GM20431 (cell line): ENCODE results near the gene SLC16A10.

Experiments
- in situ Hi-C: fragments of 300-500 bp; cut with MseI, MboI; formaldehyde crosslinking; loops from one replicate; pipeline ENCODE4 v1.15.0; 2020; ENCODE audit warnings: low sequenced_read_pairs; ENCODE audit not compliant: unreplicated experiment

Gene SLC16A10, protein sequence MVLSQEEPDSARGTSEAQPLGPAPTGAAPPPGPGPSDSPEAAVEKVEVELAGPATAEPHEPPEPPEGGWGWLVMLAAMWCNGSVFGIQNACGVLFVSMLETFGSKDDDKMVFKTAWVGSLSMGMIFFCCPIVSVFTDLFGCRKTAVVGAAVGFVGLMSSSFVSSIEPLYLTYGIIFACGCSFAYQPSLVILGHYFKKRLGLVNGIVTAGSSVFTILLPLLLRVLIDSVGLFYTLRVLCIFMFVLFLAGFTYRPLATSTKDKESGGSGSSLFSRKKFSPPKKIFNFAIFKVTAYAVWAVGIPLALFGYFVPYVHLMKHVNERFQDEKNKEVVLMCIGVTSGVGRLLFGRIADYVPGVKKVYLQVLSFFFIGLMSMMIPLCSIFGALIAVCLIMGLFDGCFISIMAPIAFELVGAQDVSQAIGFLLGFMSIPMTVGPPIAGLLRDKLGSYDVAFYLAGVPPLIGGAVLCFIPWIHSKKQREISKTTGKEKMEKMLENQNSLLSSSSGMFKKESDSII

DNA sequence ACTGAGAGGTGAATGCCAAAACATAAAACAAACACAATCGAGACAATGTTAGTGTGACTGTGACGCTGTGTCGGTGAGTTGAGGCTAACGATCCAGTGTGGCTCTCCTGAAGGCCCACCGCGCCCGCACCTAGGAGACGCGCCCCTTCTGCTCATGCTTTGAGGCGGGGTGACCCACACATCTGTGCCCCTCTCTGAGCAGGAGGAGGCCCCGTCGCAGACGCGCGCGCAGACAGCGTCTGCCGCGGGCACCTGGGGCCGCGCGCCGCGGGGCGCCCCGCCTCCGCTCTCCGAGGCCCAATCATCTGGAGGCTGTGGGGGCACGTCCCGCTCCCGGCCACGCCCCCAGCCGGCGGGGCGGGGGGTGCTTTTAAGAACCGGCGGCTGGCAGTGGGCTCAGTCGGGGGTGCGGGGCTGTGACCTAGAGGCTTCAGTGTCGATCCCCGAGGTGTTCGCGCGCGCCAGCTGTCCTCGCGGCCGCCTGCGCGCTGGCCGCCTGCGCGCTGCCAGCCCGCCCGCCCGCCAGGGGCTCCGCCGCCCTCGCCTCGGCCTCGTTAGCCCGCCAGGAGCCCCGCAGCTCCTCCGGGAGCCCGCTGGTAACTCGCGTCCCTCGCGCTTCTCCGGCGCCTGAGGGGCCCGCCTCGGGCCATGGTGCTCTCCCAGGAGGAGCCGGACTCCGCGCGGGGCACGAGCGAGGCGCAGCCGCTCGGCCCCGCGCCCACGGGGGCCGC, at the start of gene SLC16A10:
SLC16A10 (plus strand) TSS at position 398 of the 730 bp plus-strand sequence; CDS start at position 648, 250 bp downstream.
- in situ Hi-C loops = no loop called here

DNA sequence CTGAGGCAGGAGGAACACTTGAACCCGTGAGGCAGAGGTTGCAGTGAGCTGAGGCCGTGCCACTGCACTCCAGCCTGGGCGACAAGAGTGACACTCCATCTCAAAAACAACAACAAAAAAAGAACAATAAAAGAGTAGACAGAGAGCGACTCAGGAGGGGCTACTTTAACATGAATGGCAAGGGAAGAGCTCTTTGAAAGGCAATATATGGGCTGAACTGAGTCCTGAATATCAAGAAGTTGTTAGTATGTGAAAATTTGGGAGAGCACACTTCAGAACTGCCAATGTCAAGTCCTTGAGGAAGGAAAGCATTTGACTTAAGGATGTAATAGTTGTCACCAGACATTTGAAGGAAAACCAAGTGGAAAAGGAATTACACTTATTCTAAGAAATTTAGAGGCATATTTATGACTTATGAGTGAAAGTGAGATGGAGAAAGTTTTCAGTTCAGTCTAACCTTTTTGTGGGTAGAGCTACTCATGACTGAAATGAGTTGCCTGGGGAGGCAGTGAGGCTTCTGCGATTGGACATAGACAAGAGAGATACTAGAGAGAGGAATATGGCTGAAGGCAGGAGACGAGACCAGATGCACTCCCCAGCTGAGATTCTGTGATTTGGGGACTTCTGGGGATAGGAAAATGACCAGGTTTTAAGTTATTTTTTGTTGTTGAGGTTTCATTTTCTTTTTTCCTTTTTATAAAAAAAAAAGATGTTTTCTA, 48.6 kb upstream of the SLC16A10 start:
- in situ Hi-C loops = no loop called here

DNA sequence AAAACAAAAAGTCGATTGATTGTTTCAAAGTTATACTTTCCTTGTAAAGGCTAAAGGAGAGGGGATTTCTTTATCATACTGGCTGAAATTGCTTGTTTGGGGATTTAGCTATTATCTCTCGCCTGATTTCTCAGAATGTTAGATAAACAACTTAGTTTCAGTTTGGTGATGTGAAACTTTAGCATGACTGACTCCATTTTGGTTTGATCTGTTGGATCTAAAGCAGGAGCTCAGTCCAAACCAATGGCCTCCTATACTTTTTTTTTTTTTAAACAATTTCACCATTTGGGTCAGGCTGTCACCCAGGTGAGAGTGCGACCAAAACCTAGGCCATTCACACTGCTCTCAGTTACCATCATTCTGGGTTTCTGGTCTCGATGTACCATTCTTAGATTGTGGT, 45.4 kb upstream of the SLC16A10 start:
- in situ Hi-C loops = no loop called here

DNA sequence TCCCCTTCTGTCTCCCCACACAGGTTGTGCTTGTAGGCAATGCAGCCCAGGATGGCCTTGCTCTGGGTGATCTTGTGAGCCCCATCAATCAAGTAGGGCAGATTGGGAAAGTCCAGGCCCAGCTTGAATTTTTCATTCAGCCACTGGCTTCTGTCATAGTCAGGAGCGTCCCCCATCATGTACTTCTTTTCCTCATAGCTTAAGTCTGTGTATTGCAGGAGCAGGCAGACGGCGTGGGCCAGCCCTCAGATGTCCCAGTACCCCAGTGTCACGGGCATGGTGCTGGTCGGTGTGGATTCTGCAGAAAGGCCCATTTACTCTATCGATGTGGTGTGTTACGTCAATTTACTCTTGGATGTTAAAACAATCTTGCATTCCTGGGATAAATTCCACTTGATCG, 40.1 kb upstream of the SLC16A10 start:
- in situ Hi-C loops = no loop called here

DNA sequence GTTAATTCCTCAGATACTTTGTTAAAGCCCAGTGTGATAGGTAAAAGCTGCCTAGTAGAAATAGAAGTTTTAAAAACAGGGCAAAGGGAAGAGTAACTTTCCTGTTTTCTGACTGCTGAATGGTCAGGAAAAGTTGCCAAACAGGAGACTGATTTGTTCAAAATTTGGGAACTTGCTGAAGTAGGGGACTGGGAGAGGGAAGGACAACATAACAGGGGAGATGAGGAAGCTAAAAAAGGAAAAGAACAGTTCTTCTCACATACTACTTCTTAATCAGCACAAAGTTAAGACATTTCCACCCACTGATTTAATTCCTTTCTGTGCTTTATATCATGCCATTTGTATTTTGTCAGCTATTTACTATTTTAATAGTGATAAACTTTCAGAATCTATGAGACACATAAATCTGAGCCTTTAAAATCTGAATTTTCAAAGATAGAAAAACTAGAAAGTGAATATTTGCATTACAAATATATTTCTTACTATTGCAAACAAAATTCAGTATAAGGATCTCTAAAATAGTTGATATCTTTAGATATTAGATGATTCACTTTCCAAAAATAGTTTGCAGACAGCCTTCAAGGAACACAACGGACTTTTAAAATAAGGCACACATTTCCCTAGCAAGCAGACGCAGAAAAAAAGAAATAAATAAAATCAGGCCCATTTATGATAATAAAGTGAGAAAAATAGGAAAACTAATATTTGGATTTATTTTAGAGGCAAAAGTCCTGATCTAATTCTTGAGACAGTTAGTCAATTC, 36.9 kb upstream of the SLC16A10 start:
- in situ Hi-C loops = loop anchor here (25.0 kb wide), 1 partner anchor 162 kb away; no protein-coding TSS in a partner anchor

DNA sequence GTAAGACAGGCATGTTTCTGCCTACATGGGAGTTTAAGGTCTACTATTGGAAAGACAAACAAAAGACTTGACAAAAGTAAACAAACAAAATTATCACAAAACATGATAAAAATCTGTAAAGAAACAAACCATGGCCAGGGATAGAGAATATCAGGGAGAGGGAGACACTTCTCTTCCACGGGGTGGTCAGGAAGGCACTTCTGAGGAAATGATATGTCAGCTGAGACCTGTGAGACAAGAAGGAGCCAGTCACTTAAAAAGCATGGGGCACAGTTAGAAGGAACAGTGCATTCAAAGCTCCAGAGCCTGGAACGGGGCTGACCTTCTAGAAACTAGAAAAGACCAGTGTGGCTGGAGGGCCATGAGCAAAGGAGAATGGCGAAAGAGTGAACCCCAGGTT, 35.1 kb upstream of the SLC16A10 start:
- in situ Hi-C loops = loop anchor here (25.0 kb wide), 1 partner anchor 160 kb away; no protein-coding TSS in a partner anchor

DNA sequence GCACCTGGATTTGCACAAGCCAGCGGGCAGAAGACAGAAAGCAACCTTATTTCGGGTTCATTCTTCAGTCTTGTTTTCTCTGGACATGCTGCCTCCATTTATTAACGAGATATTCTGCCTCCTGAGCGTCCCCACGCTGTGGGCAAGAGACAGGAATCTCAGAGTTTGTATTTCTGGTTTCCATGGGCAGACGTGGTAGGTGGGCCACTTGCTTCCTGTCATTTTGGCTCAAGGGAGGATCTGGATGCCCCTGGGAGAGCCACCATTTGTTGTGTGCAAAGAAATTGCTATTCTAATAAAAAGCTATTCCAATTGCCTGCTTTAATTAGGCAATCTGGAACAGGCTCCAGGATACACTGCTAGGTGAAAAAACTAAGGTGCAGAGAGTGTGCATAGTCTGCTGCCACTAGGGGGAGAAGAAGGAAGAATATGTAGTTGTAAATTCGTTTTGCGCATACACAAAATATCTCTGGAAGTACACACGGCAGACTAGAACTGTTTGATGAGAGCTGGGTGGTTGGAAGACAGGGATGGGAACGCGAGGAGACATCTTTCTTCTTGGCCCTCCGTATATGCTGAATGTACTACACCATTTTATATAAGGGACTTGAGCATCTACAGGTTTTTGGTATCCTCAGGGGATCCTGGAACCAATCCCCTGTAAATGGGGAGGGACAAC, 30.1 kb upstream of the SLC16A10 start:
- in situ Hi-C loops = loop anchor here (25.0 kb wide), 1 partner anchor 155 kb away; no protein-coding TSS in a partner anchor

DNA sequence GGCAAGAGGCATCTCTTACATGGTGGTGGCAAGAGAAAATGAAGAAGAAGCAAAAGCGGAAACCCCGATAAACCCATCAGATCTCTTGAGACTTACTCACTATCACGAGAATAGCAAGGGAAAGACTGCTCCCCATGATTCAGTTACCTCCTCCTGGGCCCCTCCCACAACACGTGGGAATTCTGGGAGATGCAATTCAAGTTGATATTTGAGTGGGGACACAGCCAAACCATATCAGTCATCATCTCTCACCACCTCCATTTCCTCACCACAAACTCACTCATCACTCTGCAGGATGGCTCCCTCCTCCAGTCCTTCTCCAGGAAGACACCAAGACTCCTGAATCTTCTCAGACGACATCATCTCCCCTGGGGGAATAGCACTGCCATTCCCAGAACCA, 25.8 kb upstream of the SLC16A10 start:
- in situ Hi-C loops = loop anchor here (25.0 kb wide), 1 partner anchor 151 kb away; no protein-coding TSS in a partner anchor

DNA sequence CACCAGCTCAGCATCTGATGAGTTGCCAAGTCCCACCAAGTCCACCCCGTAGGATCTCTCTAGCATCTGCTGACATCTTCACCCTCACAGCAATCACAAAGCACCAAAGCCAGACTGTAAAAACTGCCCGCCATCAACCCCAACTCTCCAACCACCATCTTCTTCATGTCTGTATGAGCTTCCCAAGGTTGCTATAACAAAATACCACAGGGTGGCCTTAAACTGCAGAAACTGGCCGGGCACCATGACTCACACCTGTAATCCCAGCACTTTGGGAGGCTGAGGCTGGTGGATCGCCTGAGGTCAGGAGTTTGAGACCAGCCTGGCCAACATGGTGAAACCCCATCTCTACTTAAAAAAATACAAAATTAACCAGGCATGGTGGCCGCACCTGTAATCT, 25.3 kb upstream of the SLC16A10 start:
- in situ Hi-C loops = loop anchor here (25.0 kb wide), 1 partner anchor 150 kb away; no protein-coding TSS in a partner anchor

DNA sequence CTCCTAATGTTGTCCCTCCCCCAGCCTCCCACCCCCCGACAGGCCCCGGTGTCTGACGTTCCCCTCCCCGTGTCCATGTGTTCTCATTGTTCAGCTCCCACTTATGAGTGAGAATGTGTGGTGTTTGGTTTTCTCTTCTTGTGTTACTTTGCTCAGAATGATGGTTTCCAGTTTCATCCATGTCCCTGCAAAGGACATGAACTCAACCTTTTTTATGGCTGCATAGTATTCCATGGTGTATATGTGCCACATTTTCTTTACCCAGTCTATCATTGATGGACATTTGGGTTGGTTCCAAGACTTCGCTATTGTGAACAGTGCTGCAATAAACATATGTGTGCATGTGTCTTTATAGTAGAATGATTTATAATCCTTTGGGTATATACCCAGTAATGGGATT, 24.4 kb upstream of the SLC16A10 start:
- in situ Hi-C loops = loop anchor here (25.0 kb wide), 1 partner anchor 149 kb away; no protein-coding TSS in a partner anchor

DNA sequence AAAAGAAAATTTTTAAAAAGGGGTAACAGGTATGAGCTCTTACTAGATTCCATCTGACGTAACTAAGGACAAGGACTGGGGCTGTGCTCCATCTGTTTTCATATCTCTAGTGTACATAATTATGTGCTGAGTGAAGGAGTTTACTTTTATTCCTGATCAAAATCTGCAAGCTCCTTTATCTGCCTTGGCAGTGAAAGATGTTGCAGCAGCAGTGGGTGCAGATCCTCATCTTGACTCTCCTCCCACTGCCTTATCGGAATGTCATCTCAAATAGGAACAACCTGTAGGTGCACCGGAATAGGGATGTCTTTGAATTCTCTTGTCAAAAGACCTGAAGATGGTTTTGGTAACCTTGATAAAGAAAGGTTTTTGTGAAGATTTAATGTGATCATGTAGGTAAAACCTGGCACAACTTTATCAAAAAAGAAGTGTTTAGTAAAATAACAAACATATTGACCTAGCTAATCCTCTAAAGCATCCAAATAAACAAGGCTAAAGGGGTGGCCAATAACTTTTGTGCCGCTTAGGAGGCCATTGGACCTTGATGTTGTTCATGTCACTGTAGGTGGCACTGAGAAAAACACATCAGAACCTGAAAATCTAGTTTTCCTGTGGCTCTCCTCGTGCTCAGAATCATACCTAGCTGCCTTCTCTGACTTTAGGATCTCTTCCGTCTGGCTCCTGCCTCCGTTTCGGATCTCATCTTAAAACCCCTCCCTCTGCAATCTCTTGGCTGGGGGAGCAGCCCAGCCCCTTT, 19.0 kb upstream of the SLC16A10 start:
- in situ Hi-C loops = loop anchor here (25.0 kb wide), 1 partner anchor 144 kb away; no protein-coding TSS in a partner anchor

DNA sequence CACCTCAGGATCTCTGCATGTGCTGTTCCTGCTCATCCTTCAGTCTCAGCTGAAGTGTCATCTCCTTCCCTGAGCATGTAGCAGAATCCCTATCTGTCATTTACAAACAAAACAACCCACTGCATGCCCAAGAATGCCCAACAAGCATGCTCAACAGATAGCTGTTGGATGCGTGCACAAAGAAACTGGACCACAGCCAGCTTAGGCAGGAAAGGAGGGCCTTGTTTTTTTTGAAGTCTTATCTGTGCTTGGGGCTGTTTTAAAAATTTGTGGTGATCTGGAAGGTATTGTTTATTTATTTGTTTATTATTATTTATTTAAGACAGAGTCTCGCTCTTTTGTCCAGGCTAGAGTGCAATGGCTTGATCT, 18.5 kb upstream of the SLC16A10 start:
- in situ Hi-C loops = loop anchor here (25.0 kb wide), 1 partner anchor 143 kb away; no protein-coding TSS in a partner anchor

DNA sequence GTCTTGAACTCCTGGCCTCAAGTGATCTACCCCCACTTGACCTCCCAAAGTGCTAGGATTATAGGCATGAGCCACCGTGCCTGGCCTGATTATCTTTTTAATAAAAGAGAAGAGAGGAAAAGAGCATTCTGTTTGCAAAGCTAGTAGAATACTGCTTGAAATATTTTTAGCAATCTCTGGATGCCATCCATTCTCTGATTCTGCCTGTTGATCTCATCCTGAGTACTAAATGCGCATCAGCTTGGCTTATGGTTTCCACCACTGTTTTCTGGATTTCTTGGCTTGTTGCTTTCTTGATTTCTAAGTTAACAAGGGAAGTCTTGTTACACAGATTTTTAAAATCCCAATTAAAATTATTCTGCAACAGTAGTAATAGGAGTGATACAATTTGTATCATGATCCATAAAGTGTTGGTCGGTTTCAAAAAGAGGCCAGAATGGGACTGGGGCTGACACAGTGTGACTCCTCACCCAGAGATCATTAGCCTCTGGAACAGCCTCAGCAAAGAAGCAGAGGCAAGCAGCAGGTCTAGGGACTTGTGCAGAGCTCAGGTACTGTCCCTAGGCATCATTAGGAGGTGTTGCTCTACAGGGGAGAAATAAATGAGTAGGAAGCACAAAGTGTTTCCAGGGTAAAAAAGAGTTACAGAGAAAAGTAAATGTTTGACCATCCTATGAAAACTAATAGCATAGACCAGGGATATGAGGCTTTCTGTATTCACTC, 17.8 kb upstream of the SLC16A10 start:
- in situ Hi-C loops = loop anchor here (25.0 kb wide), 1 partner anchor 143 kb away; no protein-coding TSS in a partner anchor

DNA sequence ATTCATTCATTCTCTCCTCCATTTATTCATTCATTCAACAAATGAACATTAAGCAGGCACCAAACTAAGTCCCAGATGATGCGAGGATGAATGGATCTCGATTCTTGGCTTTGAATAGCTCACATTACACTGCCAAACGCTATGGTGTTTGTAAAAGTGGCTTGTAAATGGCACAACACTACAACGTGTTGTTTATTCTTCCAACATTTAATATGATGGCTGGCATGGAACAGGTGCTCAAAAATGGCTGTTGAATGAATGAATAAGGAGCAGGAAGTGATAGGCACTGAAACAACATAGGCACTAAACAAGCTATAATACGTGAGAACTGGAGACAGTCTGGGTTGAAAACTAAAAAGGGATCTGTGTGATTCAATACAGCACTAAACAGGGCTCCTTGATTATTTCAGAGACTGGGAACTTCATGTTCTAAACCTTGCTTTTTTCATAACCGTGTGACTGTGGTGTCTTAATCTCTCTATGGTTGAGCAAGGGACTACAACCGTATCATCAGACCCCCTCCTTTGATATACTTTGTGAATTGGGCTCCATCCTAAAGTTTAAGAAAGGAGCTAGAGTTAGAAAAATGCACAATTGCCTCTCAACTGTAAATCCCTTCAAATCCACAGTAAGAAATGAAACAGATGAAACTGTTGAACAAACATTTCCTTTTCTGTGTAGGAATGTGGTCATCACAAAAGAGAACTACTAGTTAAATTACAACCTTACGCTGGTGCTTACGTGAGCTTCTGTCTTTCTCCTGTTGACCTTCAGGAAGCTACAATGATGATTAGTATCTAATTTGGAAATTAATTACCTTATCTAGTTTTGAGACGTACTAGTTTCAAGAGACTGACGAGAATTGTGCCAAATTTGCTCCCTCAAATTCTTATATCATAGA, 16.9 kb upstream of the SLC16A10 start:
- in situ Hi-C loops = loop anchor here (25.0 kb wide), 1 partner anchor 142 kb away; no protein-coding TSS in a partner anchor

DNA sequence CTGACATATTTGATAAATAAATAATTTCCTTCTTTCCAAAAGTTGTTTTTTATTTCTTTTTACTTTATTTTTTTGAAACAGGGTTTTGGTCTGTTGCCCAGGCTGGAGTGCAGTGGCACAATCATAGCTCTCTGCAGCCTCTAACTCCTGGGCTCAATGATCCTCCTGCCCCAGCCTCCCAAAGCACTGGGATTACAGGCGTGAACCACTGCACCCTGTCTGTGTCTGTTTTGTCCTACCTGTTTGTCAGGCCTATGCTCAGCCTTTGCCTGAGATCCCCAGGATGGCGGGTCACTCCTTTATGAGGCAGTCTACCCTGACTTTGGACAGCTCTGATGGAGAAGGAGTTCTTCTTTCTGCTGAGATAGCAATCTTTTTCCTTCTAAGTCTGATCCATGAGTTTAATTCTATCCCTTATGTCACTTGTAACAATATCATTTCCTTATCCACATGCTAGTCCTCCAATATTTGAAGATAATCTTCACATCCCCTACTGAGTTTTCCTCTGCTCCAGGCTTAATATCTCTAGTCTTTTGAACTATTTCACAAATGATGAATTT, 14.4 kb upstream of the SLC16A10 start:
- in situ Hi-C loops = loop anchor here (25.0 kb wide), 1 partner anchor 139 kb away; no protein-coding TSS in a partner anchor

DNA sequence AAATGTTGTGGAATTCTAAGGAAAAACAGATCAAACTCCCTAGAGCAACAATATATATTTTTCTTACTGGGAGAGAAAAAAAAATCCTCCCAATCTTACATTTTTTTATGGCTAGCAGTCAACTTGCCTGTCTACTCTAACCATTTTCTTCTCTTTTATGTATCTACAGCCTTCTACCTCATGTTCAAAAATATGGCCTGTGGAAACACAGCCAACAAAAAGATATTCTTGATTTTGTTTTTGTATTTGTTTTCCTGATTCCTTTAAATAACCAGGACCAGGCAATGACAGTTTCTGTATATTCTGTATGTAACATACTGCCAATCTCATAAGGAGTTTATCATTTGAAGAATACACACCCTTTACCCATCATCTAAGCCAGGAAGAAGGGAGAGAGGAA, 13.0 kb upstream of the SLC16A10 start:
- in situ Hi-C loops = loop anchor here (25.0 kb wide), 1 partner anchor 138 kb away; no protein-coding TSS in a partner anchor
